Osteoblast (primary cell): ENCODE results near the gene CNRIP1. TPM values are rescaled to one million over a fixed set of nuclear protein-coding genes. Genes with fewer than 3 reads are reported as not detected.

Experiments
- DNase-seq: peaks from one replicate; pipeline ENCODE4 v3.0.0; 2011; ENCODE audit warnings: low spot score, mixed read lengths; ENCODE audit not compliant: insufficient read length; ENCODE audit errors: missing footprints
- H2AFZ ChIP-seq: 2 replicates; pipeline ENCODE4 v1.6.0; 2011; ENCODE audit warnings: mild to moderate bottlenecking, low read length
- H3K27ac ChIP-seq: 2 replicates; pipeline ENCODE4 v1.5.1; 2011; ENCODE audit warnings: mild to moderate bottlenecking, low read depth, low read length, moderate library complexity
- H3K27me3 ChIP-seq: 2 replicates; pipeline ENCODE4 v1.6.0; 2012; ENCODE audit warnings: mild to moderate bottlenecking, control low read depth, inconsistent platforms, low read length, moderate library complexity; ENCODE audit not compliant: insufficient read depth
- H3K36me3 ChIP-seq: 2 replicates; pipeline ENCODE4 v1.5.1; 2011; ENCODE audit warnings: mild to moderate bottlenecking, low read length, control low read depth, moderate library complexity; ENCODE audit not compliant: insufficient read depth
- H3K4me1 ChIP-seq: 2 replicates; pipeline ENCODE4 v1.5.1; 2011; ENCODE audit warnings: mild to moderate bottlenecking, low read length, control low read depth, moderate library complexity; ENCODE audit not compliant: insufficient read depth
- H3K4me2 ChIP-seq: 2 replicates; pipeline ENCODE4 v1.6.0; 2011; ENCODE audit warnings: mild to moderate bottlenecking, low read length; ENCODE audit not compliant: insufficient read depth
- H3K4me3 ChIP-seq: fragments of 200-600 bp; sonication (generic); 3 replicates; pipeline ENCODE4 v1.5.1; 2012; ENCODE audit warnings: mild to moderate bottlenecking, low read length, inconsistent platforms; ENCODE audit not compliant: insufficient read depth
- H3K79me2 ChIP-seq: 2 replicates; pipeline ENCODE4 v1.6.0; 2012; ENCODE audit warnings: mild to moderate bottlenecking, low read length, control low read depth, inconsistent platforms; ENCODE audit not compliant: insufficient read depth
- H3K9me3 ChIP-seq: 2 replicates; pipeline ENCODE4 v1.5.1; 2011; ENCODE audit warnings: low read depth, low read length, control low read depth
- H4K20me1 ChIP-seq: 2 replicates; pipeline ENCODE4 v1.6.0; 2012; ENCODE audit warnings: mild to moderate bottlenecking, low read length, control low read depth; ENCODE audit not compliant: insufficient read depth
- total RNA-seq: library from RNA; depleted of rRNA; stranded (reverse); fragments of >200 nt; gene quantifications from 2 replicates; pipeline ENCODE4 v1.2.3, GENCODE V29; 2012
- TF ChIP-seq, protein P1 (sequence below): IDR thresholded peaks from 2 replicates; pipeline ENCODE4 v1.5.1; 2011; ENCODE audit warnings: mild to moderate bottlenecking, low read depth, low read length, moderate library complexity; ENCODE audit errors: extremely low read depth

The CNRIP1 gene, protein sequence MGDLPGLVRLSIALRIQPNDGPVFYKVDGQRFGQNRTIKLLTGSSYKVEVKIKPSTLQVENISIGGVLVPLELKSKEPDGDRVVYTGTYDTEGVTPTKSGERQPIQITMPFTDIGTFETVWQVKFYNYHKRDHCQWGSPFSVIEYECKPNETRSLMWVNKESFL
- 43.4 and 46.3 TPM in 2 replicates for total RNA-seq

DNA sequence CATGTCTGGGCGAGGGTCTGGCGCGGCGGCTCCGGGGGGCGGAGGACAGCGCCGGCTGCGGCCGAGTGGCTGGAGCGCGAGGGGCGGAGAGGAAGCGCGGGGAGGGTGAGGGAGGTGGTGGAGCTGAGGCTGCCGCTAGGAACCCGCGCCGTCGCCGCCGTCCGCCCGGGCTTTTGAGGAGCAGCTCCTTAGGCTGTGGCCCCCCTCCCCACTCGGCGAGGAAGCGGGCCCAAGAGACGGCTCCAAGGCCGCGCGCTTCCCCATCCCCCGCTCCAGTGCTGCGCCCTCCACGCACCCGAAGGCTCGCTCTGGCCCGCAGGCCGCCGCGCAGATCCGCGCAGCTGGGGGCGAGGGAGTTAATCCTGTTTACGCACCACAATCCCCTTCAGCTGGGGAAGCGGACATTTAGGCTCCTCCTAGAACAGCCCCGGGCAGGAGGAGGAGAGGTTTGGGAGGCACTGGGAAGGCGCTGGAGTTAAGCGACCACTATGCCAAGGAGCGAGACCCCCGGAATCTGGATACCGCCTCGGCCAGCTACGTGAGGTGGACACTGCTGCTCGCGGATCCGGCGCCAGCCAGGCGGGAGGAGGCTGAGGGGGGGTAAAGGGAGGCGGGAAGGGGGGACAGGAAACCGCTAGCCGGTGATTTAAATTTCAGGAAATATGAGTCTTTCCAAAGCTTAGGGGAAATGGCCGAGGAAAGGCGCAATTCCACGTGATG, at the start of gene CNRIP1:
CNRIP1 (minus strand) TSS at position 552 of the 720 bp plus-strand sequence; CDS start at position 3, 549 bp downstream.
- peaks cover 19% of the 10 kb centered on the region for H3K36me3 ChIP-seq
- peak within 1 kb of the TSS; percentile 85 for H3K4me3 ChIP-seq
- peaks cover 48% of the 10 kb centered on the region for H3K79me2 ChIP-seq
- peak within 1 kb of the TSS; percentile 82 for H2AFZ ChIP-seq
- no peaks in the 10 kb centered on the region for H3K27me3 ChIP-seq
- TF ChIP-seq, protein P1, sequence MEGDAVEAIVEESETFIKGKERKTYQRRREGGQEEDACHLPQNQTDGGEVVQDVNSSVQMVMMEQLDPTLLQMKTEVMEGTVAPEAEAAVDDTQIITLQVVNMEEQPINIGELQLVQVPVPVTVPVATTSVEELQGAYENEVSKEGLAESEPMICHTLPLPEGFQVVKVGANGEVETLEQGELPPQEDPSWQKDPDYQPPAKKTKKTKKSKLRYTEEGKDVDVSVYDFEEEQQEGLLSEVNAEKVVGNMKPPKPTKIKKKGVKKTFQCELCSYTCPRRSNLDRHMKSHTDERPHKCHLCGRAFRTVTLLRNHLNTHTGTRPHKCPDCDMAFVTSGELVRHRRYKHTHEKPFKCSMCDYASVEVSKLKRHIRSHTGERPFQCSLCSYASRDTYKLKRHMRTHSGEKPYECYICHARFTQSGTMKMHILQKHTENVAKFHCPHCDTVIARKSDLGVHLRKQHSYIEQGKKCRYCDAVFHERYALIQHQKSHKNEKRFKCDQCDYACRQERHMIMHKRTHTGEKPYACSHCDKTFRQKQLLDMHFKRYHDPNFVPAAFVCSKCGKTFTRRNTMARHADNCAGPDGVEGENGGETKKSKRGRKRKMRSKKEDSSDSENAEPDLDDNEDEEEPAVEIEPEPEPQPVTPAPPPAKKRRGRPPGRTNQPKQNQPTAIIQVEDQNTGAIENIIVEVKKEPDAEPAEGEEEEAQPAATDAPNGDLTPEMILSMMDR, result no peak
- H3K27ac ChIP-seq, result peak within 1 kb of the TSS; percentile 49
- H4K20me1 ChIP-seq, result no peaks in the 10 kb centered on the region
- peak within 1 kb of the TSS; percentile 92 for H3K4me2 ChIP-seq
- DNase-seq, result peak; percentile 93
- no peaks in the 10 kb centered on the region for H3K9me3 ChIP-seq
- H3K4me1 ChIP-seq, result peaks cover 15% of the 10 kb centered on the region

DNA sequence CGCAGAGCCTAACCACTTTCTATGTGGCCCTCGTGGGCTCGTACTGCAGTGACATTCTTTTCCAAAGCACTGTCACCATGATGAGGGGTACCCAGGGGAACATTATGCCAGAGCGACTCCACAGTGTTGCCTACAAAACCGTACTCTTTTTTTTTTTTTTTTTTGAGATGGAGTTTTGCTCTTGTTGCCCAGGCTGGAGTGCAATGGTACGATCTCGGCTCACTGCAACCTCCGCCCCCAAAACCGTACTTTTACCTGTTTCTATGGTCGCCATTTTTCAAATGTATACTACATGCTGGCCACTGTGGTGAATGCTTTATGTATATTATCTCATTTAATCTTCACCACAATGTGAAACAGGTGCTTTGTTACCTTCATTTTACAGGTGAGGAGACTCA, 49.6 kb upstream of the CNRIP1 start:
- DNase-seq, result no peak
- peak overlapping the region; percentile 78 for H3K4me2 ChIP-seq
- TF ChIP-seq, protein P1, result no peak
- H3K79me2 ChIP-seq, result no peaks in the 10 kb centered on the region
- H3K27me3 ChIP-seq, result no peaks in the 10 kb centered on the region
- peaks cover 16% of the 10 kb centered on the region for H3K4me1 ChIP-seq
- no peaks in the 10 kb centered on the region for H3K36me3 ChIP-seq
- H3K4me3 ChIP-seq, result no peak overlapping the region
- no peak overlapping the region for H2AFZ ChIP-seq
- H3K27ac ChIP-seq, result peak overlapping the region; percentile 87
- no peaks in the 10 kb centered on the region for H4K20me1 ChIP-seq
- no peaks in the 10 kb centered on the region for H3K9me3 ChIP-seq

DNA sequence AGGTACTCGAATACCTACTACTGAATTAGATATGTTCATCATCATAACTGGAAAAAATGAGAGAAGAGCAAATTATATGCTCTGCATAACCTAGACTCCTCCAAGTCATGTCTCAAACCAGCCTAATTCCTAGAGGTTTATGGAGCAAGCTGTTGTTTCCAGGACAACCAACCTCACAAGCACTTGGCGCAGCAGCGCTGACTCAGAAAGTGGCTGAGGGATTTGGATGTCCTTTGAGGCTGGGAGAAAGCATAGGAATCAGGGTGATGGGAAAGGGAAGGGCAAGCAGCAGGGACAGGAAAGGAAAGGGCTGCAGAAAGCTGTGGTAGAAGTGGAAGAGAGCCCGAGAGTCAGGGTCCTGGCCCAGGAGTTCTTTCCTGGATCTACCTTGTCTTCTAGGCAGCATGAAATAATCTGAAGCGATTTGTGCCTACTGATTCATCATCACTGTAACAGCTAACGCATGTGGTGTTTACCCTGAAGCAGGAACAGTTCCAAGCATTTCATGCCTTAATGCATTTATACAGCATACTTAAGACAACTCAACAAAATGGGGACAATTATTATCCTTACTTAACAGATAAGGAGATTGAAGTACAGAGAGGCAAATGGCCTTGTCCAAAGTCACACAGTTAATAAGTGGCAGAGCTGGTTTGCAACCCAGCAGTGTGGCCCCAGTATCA, 49.0 kb upstream of the CNRIP1 start:
- Histone ChIP-seq H3K4me3 (peak overlapping the region; percentile 41), H3K4me1 (peaks cover 16% of the 10 kb centered on the region), H3K9me3 (no peaks in the 10 kb centered on the region), H3K4me2 (peak overlapping the region; percentile 78), H3K79me2 (no peaks in the 10 kb centered on the region), H4K20me1 (no peaks in the 10 kb centered on the region), H3K27me3 (no peaks in the 10 kb centered on the region), H3K36me3 (no peaks in the 10 kb centered on the region), H2AFZ (peak overlapping the region; percentile 64), H3K27ac (peak overlapping the region; percentile 87)
- peak; percentile 94 for DNase-seq
- TF ChIP-seq, protein P1, result no peak
